Measurements from ENCODE around the gene ZNF837. TPM values are rescaled to one million over a fixed set of nuclear protein-coding genes. Genes with fewer than 3 reads are reported as not detected.

The ZNF837 gene
- total and polyA plus RNA-seq, 2 of the 13 experiments (the other 11 are each of a cell fraction or from before 2014, with no cell fraction given): 0.29 to 1.3 TPM

DNA sequence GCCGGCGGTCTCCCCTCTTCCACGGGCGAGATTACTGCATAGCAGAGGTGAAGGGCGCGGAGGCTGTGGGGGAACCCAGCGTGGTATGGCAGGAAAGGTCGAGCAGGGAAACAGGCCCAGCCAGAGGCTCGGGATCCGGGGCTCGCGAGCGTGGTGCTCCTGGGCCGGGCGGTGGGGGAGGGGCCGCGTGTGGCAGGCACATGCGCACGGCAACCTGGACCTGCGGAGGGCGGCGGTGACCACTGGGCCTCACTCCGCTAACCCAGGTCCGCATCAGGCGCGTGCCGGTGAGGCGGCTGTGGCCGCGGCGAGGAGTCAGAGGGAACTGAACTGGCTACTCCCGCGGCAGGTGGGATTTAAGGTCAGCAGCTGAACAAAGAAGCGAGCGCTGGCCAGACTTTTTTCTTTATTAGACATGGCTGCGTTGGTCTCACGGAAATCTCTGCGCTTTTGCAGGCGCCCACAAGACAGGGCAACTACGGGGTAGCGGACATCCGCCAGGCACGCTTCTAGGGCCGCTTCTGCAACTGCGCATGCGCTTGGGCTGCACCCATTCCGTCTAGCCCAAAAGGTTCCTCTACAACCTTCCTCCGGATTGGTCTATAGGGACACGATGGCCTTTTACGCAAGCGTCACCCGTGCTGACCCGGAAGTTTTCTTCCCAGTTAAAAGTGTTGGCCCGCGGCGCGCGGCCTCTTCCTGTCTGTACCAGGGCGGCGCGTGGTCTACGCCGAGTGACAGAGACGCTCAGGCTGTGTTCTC is 5.9 kb upstream of the ZNF837 start, which contains the start of gene RPS5 (continued):
- TF ChIP-seq, protein P1, sequence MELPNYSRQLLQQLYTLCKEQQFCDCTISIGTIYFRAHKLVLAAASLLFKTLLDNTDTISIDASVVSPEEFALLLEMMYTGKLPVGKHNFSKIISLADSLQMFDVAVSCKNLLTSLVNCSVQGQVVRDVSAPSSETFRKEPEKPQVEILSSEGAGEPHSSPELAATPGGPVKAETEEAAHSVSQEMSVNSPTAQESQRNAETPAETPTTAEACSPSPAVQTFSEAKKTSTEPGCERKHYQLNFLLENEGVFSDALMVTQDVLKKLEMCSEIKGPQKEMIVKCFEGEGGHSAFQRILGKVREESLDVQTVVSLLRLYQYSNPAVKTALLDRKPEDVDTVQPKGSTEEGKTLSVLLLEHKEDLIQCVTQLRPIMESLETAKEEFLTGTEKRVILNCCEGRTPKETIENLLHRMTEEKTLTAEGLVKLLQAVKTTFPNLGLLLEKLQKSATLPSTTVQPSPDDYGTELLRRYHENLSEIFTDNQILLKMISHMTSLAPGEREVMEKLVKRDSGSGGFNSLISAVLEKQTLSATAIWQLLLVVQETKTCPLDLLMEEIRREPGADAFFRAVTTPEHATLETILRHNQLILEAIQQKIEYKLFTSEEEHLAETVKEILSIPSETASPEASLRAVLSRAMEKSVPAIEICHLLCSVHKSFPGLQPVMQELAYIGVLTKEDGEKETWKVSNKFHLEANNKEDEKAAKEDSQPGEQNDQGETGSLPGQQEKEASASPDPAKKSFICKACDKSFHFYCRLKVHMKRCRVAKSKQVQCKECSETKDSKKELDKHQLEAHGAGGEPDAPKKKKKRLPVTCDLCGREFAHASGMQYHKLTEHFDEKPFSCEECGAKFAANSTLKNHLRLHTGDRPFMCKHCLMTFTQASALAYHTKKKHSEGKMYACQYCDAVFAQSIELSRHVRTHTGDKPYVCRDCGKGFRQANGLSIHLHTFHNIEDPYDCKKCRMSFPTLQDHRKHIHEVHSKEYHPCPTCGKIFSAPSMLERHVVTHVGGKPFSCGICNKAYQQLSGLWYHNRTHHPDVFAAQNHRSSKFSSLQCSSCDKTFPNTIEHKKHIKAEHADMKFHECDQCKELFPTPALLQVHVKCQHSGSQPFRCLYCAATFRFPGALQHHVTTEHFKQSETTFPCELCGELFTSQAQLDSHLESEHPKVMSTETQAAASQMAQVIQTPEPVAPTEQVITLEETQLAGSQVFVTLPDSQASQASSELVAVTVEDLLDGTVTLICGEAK (IDR thresholded peaks at IDR 0.05): peak; percentile 64
- TF ChIP-seq, protein P1 (CRISPR knock-in tag; IDR thresholded peaks at IDR 0.05): no peak; the same call in none of the 2 replicates
- TF ChIP-seq, protein P2, sequence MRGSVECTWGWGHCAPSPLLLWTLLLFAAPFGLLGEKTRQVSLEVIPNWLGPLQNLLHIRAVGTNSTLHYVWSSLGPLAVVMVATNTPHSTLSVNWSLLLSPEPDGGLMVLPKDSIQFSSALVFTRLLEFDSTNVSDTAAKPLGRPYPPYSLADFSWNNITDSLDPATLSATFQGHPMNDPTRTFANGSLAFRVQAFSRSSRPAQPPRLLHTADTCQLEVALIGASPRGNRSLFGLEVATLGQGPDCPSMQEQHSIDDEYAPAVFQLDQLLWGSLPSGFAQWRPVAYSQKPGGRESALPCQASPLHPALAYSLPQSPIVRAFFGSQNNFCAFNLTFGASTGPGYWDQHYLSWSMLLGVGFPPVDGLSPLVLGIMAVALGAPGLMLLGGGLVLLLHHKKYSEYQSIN (CRISPR knock-in tag; IDR thresholded peaks at IDR 0.05; ENCODE audit: borderline replicate concordance): 0 out of 2 replicates have a peak, but pooled peaks have one; percentile 77
- TF ChIP-seq ZSCAN25 (CRISPR knock-in tag; IDR thresholded peaks at IDR 0.05): peak; percentile 23; the same call in 1 of the 2 replicates
- TF ChIP-seq, protein P3, sequence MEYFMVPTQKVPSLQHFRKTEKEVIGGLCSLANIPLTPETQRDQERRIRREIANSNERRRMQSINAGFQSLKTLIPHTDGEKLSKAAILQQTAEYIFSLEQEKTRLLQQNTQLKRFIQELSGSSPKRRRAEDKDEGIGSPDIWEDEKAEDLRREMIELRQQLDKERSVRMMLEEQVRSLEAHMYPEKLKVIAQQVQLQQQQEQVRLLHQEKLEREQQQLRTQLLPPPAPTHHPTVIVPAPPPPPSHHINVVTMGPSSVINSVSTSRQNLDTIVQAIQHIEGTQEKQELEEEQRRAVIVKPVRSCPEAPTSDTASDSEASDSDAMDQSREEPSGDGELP (IDR thresholded peaks at IDR 0.05; ENCODE audit: borderline replicate concordance, low read depth): peak; percentile 33; the same call in 1 of the 2 replicates
- TF ChIP-seq, protein P4, sequence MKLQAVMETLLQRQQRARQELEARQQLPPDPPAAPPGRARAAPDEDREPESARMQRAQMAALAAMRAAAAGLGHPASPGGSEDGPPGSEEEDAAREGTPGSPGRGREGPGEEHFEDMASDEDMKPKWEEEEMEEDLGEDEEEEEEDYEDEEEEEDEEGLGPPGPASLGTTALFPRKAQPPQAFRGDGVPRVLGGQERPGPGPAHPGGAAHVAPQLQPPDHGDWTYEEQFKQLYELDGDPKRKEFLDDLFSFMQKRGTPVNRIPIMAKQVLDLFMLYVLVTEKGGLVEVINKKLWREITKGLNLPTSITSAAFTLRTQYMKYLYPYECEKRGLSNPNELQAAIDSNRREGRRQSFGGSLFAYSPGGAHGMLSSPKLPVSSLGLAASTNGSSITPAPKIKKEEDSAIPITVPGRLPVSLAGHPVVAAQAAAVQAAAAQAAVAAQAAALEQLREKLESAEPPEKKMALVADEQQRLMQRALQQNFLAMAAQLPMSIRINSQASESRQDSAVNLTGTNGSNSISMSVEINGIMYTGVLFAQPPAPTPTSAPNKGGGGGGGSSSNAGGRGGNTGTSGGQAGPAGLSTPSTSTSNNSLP (IDR thresholded peaks at IDR 0.05; ENCODE audit: low read depth, low read length): no peak
